Endometrium (tissue), 2 donors: ENCODE data around the gene GMDS.
"Not testable (repeated sequence)": the region's sequence is repeated elsewhere in the genome, so short reads cannot be mapped to it uniquely, and the experiment has no call there.

Experiments used
- FAIRE-seq: peaks from 2 replicates; lab custom pipeline; 2012; peaks lifted over from hg19 to GRCh38; lab: Jason Lieb, UNC
- donor health status: control.
- donor health status: control.

Gene GMDS

GRCh38 chr6:1679688-1680068, 565.7 kb downstream of the GMDS start:
- no peak for FAIRE-seq

- FAIRE-seq: no peak
These were observed 566.2 kb downstream of the GMDS start for GRCh38 chr6:1679031-1679687.

GRCh38 chr6:1678201-1678600, 567.2 kb downstream of the GMDS start:
- no peak for FAIRE-seq

GRCh38 chr6:1672379-1672778, 573.0 kb downstream of the GMDS start:
- no peak for FAIRE-seq

GRCh38 chr6:1670711-1671462, 574.5 kb downstream of the GMDS start:
- FAIRE-seq: no peak

- FAIRE-seq: no peak
These were observed 575.4 kb downstream of the GMDS start for GRCh38 chr6:1669996-1670395.

- not testable (repeated sequence) for FAIRE-seq
These were observed 576.9 kb downstream of the GMDS start for GRCh38 chr6:1668456-1668855.

GRCh38 chr6:1667805-1668175, 577.6 kb downstream of the GMDS start:
- no peak for FAIRE-seq

GRCh38 chr6:1667012-1667804, 578.2 kb downstream of the GMDS start:
- no peak for FAIRE-seq

GRCh38 chr6:1665214-1665613, 580.2 kb downstream of the GMDS start:
- FAIRE-seq: no peak

- FAIRE-seq: no peak
These were observed 581.1 kb downstream of the GMDS start for GRCh38 chr6:1664329-1664728.

GRCh38 chr6:1663511-1663910, 581.9 kb downstream of the GMDS start:
- no peak for FAIRE-seq

GRCh38 chr6:1662534-1662933, 582.9 kb downstream of the GMDS start:
- no peak for FAIRE-seq

- FAIRE-seq: no peak
These were observed 585.6 kb downstream of the GMDS start for GRCh38 chr6:1659816-1660215.

GRCh38 chr6:1658212-1659005, 587.0 kb downstream of the GMDS start:
- FAIRE-seq: no peak

GRCh38 chr6:1657771-1658165, 587.6 kb downstream of the GMDS start:
- FAIRE-seq: no peak

- FAIRE-seq: no peak
These were observed 588.2 kb downstream of the GMDS start for GRCh38 chr6:1657116-1657770.

GRCh38 chr6:1654054-1654453, 591.4 kb downstream of the GMDS start:
- no peak for FAIRE-seq

- no peak for FAIRE-seq
These were observed 592.6 kb downstream of the GMDS start for GRCh38 chr6:1652842-1653241.

GRCh38 chr6:1651362-1651761, 594.0 kb downstream of the GMDS start:
- FAIRE-seq: no peak

GRCh38 chr6:1645466-1646185, 599.8 kb downstream of the GMDS start:
- FAIRE-seq: no peak
